Fibroblast of skin of left biceps (primary cell): Measurements from ENCODE around the gene MS4A6A.
"Not testable (repeated sequence)": the region's sequence is repeated elsewhere in the genome, so short reads cannot be mapped to it uniquely, and the experiment has no call there.

Experiments
- DNase-seq, 2 experiments: peaks; one replicate each; pipeline ENCODE4 v3.0.0-alpha.2; 2013; ENCODE audit warnings: low read depth in 2 of 2

The MS4A6A gene

DNA sequence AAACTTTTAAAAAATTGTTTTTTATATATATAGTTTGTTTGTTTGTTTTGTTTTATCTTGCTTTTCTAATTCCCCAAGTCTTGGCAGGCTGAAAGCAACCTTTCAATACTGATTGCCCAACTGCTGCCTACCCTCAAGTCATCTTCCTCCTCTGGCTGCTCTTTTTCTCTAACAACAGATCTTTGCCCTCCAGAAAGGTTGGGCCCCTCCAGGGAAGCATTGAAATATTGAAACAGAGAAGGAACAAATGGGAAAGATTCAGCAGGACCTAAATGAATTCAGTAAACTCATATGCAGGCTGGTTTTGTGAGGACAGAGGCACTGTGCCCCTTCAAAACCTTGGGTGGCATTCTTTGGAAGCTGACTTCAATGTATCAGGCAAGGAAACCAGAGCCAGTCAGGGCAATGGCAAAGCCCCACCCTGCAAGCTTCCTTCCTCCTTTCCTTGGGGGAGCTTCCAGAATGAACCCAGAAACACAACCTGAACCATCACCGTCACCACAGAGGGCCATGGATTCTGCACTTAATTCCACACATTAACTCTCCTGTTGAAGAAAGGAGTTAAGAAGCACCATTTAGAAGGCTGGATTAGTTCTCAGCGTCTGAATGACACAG lies 815 bp upstream of the MS4A6A start:
- no peak for DNase-seq

DNA sequence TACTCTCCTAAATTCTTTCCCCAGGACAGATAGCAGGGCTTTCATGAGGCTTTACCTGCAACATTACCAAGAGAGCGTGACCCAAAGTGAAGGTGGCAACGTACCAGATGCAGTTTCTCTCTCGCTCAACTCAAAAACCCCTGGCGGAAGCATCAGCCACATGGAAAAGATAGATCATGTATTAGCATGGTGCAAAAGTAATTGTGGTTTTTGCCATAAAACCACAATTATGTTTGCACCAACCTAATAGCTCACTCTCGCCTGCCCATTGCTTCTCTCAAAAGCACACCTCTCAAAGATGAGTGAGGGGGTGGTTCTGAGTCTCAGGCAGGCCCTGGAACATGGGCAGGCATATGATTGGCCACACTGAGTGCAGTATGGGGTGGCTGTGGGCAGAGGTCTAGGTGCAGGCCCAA lies 7.0 kb downstream of the MS4A6A start:
- DNase-seq, result no peak

DNA sequence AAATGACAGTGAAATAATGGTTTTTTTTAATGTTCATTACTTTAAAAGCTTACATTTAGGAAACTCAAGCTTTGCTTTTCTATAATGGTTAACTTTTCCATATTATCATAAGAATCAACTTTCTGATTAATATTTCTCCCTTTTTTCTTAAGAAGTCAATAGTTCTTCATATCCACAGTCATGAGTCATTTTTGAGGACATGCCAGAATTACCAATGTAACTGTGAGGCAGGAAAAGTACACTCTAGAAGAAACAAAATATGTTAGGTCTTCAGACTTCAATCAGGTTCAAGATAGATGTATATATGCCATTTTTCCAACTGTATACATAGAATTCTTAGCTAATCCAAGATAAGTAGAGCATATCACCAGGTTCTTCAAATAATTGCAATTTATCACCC lies 10.9 kb downstream of the MS4A6A start:
- no peak for DNase-seq

DNA sequence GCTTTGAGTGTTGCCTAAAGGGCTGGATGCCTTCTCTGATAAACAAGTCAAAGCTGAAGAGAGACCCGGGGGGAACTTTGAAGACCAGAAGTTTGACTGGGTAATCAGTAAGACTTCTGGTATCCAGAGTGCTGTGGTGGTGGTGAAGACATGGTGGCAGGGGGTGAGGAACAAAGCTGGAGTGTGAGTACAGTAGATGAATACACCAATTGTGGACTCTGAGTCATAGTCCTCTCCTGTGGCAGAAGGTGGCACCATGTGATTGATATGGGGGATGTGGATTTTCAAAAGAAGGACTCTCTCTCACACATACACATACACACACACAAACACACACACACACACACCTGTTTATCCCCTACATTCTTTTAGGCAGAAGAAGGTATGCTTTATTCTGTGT lies 12.3 kb downstream of the MS4A6A start:
- DNase-seq, result no peak

DNA sequence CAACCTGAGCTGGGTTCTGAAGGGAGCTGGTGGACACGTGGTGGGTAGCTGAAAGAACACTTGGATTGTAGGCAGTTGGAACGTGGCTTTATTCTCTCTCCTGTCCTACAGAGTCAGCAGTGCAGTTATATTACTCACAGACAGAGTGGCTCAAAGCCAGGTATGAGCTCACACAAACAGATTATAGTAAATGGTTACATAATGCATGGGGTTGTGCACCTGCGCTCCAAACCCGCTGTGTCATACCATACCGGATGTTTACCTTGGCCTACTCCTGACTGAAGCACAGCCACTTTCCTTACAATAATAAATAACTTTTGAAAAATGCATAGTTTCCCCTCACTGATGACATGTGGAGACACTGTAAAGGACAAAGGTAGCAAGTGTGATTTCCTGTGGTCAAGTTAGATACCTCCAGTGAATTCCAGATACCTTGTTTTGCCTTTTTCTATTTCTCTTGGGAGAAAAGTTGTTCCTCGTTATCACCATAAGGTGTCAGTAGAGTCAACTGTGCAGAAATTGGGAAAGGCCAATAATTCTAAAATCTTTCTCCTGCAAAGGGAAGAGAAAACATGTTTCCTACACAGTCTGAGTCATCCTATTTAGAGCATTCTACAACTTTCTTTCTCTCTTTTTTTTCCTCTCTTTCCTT lies 13.5 kb downstream of the MS4A6A start:
- DNase-seq, result no peak

DNA sequence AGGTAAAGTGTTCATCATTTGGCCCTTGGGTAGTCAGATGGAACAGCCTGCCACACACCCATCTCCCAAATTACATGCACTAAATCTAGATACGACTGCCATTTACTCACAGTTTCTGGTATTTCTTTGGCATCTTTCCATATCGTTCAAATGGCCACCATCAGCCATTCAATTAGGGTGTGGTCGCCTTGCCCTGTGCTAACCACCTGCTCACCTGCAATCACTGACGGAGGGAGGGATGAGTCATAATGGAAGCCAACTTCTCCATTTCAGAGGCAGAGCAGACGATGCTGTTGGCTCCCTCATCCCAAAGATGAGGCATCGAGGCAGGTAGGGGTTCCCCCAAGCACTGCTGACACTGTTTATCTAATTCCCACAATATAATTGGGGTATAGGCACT lies 14.6 kb downstream of the MS4A6A start:
- DNase-seq, result no peak

DNA sequence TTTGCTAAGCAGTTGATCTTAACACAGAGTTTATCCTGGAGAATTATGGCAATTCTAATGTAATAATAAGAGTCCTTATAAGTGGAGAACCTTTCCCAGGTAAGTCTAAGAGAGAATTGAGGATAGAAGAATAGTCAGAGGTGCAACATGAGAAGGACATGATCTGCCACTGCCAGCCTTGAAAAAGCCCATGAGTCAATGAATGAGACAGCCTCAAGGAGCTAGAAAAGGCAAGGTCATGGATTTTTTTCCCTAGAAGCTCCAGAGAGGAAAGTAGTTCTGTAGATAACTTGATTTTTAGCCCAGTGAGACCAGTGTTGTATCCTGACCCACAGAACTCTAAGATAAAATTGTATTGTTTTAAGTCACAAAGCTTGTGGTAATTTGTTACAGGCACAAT lies 16.9 kb downstream of the MS4A6A start:
- no peak for DNase-seq

DNA sequence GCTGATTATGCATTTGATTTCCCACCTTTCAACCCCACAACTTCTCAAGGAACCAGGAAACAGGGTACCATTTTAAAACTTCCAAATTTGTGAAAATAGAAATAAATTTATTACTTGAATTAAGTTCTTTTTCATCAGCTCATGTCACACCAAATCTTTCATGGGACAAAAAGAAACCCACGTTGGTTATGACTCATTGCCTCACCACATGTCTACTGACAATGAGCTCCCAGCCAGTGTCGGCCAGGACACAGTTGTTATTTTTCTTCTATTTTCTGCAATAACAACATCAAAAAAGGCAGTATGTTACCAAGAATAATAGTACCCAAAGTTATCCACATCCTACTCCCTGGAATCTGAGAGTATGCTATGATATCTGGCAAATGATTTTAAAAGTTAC lies 17.3 kb downstream of the MS4A6A start:
- no peak for DNase-seq

DNA sequence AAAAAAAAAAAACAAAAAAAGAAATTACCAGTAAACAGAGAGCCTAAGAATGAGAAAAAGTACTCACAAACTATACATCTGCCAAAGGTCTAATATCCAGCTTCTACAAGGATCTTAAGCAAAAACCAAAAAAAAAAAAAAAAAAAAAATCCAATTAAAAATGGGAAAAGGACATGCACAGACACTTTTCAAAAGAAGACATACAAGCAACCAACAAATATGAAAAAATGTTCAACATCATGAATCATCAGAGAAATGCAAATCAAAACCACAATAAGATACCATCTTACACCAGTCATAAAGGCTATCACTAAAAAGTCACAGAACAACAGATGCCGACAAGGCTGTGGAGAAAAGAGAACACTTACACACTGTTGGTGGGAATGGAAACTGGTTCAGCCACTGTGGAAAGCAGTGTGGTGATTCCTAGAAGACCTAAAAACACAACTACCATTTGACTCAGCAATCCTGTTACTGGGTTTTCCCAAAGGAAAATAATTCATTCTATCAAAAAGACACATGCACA lies 18.3 kb downstream of the MS4A6A start:
- no peak for DNase-seq

DNA sequence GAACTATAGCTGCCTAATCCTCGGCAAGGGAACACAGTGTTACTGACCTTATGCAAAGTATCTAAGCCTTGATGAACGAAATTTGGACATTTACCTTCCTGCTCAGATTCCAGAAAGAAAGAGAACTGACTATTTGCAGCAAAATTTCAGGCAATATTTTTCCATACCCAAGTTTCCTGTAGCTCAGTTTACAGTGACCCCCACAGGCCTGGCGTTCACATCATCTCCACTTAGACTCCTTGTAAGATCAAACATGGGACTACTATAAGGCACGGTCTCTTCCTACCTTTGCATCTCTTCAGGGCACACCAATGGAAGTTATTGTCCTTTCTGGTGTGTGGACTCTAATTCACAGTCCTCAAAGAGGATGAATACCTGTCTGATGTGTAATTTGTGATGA lies 21.1 kb downstream of the MS4A6A start:
- no peak for DNase-seq

DNA sequence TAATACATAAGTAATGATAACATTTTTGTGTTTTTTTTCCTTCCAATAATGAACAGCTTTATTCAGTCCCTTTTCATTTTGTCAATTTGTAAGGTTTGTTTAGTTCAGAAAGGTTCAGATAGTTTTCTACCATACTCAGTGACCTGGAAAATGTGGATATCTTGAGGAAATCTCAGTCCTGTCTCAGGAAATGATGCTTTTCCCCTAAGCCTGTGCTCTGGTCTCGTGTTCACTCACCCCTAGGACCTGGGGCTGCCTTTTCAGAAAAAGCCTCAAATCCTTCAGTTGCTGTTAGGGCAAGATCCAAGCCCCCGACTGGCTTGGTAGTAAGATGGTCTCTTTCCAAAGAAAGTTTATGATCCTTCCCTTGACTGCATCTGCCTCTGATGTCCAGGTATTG lies 21.8 kb downstream of the MS4A6A start:
- no peak for DNase-seq

DNA sequence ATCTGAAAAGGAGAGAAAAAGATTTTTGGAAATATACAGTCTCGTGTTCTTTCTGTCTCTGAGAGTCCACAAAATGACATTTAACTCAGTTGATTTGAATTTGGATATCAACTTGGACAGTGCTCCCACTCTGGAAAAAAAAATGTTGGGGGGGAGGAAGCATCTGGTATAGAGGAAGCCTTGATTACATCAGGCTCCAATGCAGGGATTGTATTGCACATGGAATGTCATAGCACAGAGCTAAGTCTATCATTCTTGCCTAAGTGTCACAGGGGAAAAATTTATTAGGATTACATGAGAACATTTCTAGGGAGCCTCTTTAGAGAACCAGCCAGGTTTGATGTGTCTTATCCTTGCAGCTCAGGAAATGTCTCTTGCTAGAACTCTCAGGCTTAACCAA lies 23.0 kb downstream of the MS4A6A start:
- DNase-seq, result no peak

DNA sequence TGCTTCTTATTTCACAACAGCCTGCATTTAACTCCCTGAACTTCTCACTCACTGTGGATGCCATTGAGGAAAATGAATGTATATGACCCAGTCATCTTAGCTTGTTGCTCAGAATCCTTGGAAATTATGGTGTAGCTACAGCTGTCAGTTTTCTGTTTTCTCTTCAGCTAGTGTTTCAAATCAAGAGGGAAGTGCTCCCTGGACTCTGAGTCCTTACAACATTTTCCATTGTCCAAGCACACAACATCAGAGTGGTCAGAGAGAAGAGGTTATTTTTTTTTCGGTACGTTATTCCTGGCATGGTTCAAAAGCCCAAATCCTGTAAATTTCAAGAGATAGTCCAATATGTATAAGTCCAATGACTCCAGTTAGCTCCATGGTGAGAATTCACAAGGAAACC lies 23.6 kb downstream of the MS4A6A start:
- DNase-seq, result no peak

DNA sequence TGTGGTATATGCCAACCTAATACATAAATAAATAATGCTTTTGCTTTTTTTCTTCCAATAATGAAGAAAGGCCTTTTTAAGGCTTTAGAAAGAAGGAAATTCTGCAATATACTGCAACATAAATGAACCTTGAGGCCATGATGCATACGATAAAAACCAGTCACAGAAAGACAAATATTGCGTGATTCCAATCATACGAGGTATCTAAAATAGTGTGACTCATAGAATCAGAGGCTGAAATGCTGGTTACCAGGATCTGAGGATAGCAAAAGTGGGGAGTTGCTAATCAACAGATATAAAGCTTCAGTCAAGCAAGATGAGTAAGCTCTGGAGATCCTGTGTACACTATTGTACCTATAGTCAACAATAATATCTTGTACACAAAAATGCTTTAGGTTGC lies 24.2 kb downstream of the MS4A6A start:
- DNase-seq, result no peak

DNA sequence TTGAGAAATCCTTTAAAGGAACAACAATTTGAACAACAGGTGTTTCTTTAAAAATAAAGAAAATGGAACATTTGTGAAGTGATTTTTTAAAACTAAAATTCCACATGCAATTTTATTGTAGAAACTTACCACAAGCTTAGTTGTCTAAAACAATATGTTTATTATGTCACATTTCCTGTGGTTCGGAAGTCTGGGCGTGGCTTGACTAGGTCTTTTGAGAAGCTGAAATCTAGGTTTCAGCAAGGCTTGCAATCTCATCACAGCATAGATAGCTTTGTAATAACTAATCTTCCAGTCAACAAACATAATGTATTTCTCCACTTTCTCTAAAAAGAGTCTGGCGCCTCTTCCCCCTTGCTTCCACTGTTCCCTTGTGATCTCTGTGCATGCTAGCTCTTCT lies 27.0 kb downstream of the MS4A6A start:
- DNase-seq, result no peak

DNA sequence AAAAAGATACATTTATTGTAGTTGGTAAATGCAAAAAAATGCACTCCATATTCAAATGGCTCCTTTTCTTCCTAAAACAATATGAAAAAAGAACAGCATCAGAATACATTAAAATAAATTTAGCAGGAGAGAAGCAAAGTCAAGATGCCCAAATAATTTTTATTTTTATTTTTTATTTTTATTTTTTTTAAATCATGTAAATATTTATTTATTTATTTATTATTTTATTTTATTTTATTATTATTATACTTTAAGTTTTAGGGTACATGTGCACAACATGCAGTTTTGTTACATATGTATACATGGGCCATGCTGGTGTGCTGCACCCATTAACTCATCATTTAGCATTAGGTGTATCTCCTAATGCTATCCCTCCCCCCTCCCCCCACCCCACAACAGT lies 30.2 kb downstream of the MS4A6A start:
- DNase-seq, result not testable (repeated sequence)

DNA sequence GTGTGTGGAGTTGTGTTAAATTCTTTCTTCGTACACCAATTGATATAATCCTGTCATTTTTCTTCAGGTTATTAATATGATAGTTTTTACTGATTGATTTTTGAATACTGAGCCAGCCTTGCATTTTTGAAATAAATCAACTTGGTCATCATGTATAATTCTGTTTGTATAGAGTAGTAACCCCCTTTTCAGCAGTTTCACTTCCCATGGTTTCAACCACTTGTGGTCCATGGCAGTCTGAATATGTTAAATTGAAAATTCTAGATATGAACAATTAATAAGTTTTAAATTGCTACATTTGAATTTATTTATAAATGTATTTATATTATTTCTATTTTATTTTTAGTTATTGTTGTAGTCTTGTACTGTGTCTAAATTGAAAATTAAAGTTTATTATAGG lies 32.6 kb downstream of the MS4A6A start:
- no peak for DNase-seq

DNA sequence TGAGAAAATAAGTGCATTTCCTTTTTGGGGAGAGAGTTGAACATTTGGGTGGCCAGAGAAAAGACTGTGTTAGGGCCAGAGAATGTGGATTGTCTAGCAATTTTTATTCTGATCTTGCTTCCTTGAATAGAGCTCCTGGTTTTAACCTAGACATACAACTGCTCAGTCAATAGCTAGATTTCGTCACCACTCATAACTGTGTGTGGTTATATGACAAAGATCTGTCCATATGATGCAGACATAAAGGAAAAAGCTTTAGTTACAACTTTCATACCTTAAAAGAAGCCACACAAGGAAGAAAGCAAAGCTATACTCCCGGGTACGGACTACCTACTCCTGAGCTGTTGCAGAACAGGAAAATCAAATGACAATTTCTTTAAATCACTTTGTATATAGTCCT lies 37.2 kb downstream of the MS4A6A start:
- no peak for DNase-seq

DNA sequence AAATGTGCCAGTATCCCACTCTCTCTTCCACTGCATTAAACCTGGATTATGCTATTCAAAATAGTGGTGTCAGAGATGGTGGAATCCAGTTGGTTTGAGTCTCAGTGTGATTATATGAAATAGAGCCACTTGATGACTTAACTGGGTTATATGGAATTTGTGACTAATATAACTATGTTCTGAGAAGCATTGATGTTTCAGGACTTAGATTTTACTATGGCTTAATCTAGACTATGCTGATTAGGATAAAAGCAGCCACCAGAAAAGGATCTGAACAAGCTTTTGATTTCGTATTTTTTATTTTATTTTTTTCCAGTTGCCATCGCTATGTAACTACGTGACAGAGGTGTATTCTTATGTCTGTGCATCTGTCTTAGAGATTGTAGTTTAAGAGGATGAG lies 39.1 kb downstream of the MS4A6A start:
- DNase-seq, result no peak

DNA sequence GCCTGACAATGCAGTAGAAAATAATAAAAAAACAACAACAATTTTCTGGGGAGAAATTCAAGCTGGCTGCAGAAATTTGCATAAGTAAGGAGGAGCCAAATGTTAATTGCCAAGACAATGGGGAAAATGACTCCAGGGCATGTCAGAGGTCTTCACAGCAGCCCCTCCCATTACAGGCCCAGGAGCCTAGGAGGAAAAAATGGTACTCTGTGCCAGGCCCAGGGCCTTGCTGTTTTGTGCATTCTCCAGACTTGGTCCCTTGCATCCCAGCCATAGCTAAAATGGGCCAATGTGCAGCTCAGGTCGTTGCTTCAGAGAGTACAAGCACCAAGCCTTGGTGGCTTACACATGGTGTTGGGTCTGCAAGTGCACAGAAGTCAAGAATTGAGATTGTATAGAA lies 49.0 kb downstream of the MS4A6A start:
- DNase-seq, result no peak

DNA sequence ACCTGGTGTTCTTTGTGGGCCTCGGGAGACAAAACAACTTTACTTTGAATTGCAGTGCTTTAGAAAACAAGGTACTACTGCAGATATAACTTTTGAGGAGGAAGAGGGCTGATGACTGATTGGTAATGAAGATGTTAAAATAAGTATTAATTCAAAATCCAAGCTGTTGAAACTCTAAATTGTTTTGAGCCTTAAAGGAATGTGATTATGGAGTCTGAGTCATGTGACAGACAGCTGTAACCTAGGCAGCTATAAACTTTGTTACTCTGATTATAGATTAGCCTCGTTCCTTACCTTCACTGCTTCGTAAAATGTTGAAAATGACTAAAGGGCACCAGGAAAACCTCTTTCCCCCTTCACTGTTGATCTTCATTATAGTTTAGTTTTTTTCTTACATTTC lies 51.0 kb downstream of the MS4A6A start:
- DNase-seq, result no peak

DNA sequence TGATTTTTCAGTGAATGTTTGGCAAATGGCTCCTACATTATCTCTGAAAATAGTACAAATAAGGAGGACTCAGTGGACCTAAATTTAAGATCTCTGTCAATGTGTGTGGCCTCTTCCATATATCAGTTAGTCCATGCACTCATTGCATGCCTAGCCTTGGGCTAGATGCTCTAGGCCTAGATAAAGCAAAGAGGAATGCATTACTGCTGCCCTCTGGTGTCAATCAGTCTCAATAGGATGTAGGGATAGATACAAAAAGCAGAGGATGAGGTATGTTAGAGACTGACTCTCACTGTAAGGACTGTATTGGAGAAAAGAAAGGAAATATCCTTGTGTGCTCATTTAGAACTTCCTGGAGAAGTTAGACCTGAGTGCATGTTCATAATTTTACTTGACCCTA lies 52.4 kb downstream of the MS4A6A start:
- no peak for DNase-seq

DNA sequence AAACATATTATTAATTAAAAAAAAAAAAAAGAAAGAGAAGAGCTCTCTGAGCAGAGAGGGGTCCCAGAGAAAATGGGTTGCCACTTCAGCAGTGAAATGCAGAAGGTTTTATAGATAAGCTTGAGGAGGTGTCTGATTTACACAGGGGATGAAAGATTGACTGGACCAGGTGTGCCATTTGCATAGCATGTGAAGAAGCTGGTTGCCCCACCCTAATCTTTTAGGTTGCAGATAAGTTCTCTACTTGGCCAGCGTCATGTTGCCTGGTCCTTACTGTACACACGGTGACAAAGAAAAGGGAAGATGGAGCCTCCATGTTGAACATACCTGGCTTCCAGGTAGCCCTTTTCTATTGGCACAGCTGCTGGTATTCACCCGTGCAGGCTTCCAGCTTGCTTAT lies 53.0 kb downstream of the MS4A6A start:
- DNase-seq, result no peak

DNA sequence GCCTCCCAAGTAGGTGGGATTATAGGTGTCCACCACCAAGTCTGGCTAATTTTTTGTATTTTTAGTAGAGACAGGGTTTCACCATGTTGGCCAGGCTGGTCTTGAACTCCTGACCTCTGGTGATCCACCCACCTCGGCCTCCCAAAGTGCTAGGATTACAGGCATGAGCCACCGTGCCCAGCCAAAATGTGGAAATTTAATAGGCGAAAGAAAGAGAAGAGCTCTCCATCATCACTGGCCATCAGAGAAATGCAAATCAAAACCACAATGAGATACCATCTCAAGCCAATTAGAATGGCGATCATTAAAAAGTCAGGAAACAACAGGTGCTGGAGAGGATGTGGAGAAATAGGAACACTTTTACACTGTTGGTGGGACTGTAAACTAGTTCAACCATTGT lies 54.0 kb downstream of the MS4A6A start:
- DNase-seq, result not testable (repeated sequence)
